K562 (cell line): ENCODE data around the gene NTN3. TPM values are rescaled to one million over a fixed set of nuclear protein-coding genes. Genes with fewer than 3 reads are reported as not detected.
A peak's percentile ranks its signal among the peaks of the same experiment; 100 is the strongest.

Source experiments
- ARHGAP35 ChIP-seq: fragments of 450-650 bp; IDR thresholded peaks from 2 replicates; pipeline ENCODE4 v1.6.1; 2018; ENCODE audit not compliant: partially characterized antibody
- ARID4B ChIP-seq: sonication (generic); formaldehyde crosslinking; IDR thresholded peaks from 2 replicates; pipeline ENCODE4 v1.8.0; 2022; ENCODE audit warnings: mild to moderate bottlenecking, missing genetic modification reagents
- ASH1L ChIP-seq: fragments of 450-650 bp; IDR thresholded peaks from 2 replicates; pipeline ENCODE4 v1.6.1; 2018; ENCODE audit warnings: borderline replicate concordance, mild to moderate bottlenecking, low read depth; ENCODE audit not compliant: partially characterized antibody
- DMBX1 ChIP-seq: fragments of 250-450 bp; sonication (Bioruptor Pico); IDR thresholded peaks from 2 replicates; pipeline ENCODE4 v1.8.0; 2022; ENCODE audit warnings: inconsistent platforms, mild to moderate bottlenecking, moderate library complexity, borderline replicate concordance
- E2F6 ChIP-seq, 2 experiments: IDR thresholded peaks; 2 replicates each; pipeline ENCODE4 v1.6.1; 2011; ENCODE audit warnings: borderline replicate concordance in 1 of 2, control low read depth in 1 of 2, low read depth in 1 of 2, low read length in 1 of 2, mild to moderate bottlenecking in 1 of 2, mixed read lengths in 1 of 2, moderate library complexity in 1 of 2; ENCODE audit not compliant: insufficient read depth in 1 of 2, insufficient read length in 1 of 2, poor library complexity in 1 of 2, severe bottlenecking in 1 of 2; ENCODE audit errors: extremely low read depth in 1 of 2
- FOXJ2 ChIP-seq: fragments of 200-800 bp; sonication (Bioruptor generic); IDR thresholded peaks from 2 replicates; pipeline ENCODE4 v1.6.1; 2016; ENCODE audit warnings: missing genetic modification characterization, missing compliant biosample characterization
- FOXK1 ChIP-seq: sonication (generic); formaldehyde crosslinking; IDR thresholded peaks from 2 replicates; pipeline ENCODE4 v1.8.0; 2022; ENCODE audit warnings: missing genetic modification reagents, mild to moderate bottlenecking, borderline replicate concordance
- GABPA ChIP-seq: fragments of 200-800 bp; sonication (Bioruptor generic); conservative IDR thresholded peaks from 2 replicates; pipeline ENCODE4 v1.6.1; 2016; ENCODE audit warnings: low read depth, missing genetic modification characterization, missing compliant biosample characterization
- KDM5B ChIP-seq: fragments of 200-600 bp; sonication (generic); IDR thresholded peaks from 2 replicates; pipeline ENCODE4 v1.6.1; 2012; ENCODE audit warnings: low read depth, mild to moderate bottlenecking, moderate library complexity, low read length, control low read depth, inconsistent platforms; ENCODE audit not compliant: insufficient replicate concordance
- NFYB ChIP-seq: IDR thresholded peaks from 2 replicates; pipeline ENCODE4 v1.6.1; 2011; ENCODE audit warnings: mild to moderate bottlenecking, moderate library complexity; ENCODE audit not compliant: insufficient read length; ENCODE audit errors: extremely low read depth
- RB1 ChIP-seq: fragments of 450-650 bp; IDR thresholded peaks from 2 replicates; pipeline ENCODE4 v1.6.1; 2017; ENCODE audit warnings: low read depth, mild to moderate bottlenecking
- RBM25 ChIP-seq: fragments of 200-400 bp; formaldehyde crosslinking; IDR thresholded peaks from 2 replicates; pipeline ENCODE4 v1.6.1; 2018; ENCODE audit warnings: low read length, low read depth, moderate library complexity; ENCODE audit not compliant: severe bottlenecking
- TEAD1 ChIP-seq, 2 experiments: fragments of 450-650 bp in 1 of 2; sonication (generic) in 1 of 2; formaldehyde crosslinking; IDR thresholded peaks; 2 replicates each; pipeline versions ENCODE4 v1.4.0 to v1.8.0; 2020 to 2022; ENCODE audit warnings: mild to moderate bottlenecking in 2 of 2, missing genetic modification reagents in 1 of 2
- ZBTB9 ChIP-seq: fragments of 450-650 bp; formaldehyde crosslinking; IDR thresholded peaks from 2 replicates; pipeline ENCODE4 v1.4.0; 2020; ENCODE audit warnings: mild to moderate bottlenecking, moderate library complexity
- ZFP36 ChIP-seq: fragments of 150-350 bp; IDR thresholded peaks from 2 replicates; pipeline ENCODE4 v1.6.1; 2018; ENCODE audit warnings: low read length, low read depth; ENCODE audit not compliant: partially characterized antibody
- polyA plus RNA-seq, 8 experiments: library from polyadenylated mRNA; depleted of rRNA in 4 of 8; stranded (reverse) in 5 of 8; unstranded in 3 of 8; fragments of >200 nt; fragmentation: Nextera tagmentation in 2 of 8; fragmentation: Illumina TruSeq in 1 of 8; extraction: Ambion mirVana in 2 of 8; extraction: Trizol in 1 of 8; gene quantifications; 2 replicates each; pipeline versions ENCODE4 v1.2.1 to v1.2.3, GENCODE V29; 2011 to 2014; ENCODE audit warnings: inconsistent platforms in 1 of 8, missing spikeins in 1 of 8
- total RNA-seq, 7 experiments: library from RNA; depleted of rRNA in 6 of 7; stranded (reverse); fragments of >200 nt in 6 of 7; fragmentation: Illumina TruSeq in 2 of 7; extraction: Trizol in 2 of 7; gene quantifications; 2 replicates each; pipeline versions ENCODE4 v1.2.1 to v1.2.3, GENCODE V29; 2011 to 2021; ENCODE audit warnings: low replicate concordance in 1 of 7
- TF ChIP-seq, protein P1 (sequence below): conservative IDR thresholded peaks from 2 replicates; pipeline ENCODE4 v1.6.1; 2011; ENCODE audit warnings: low read depth, mild to moderate bottlenecking, low read length; ENCODE audit not compliant: control insufficient read depth

Gene NTN3
- total and polyA plus RNA-seq, 9 of the 15 experiments (the other 6 are each of a cell fraction or from before 2014, with no cell fraction given): not detected

DNA sequence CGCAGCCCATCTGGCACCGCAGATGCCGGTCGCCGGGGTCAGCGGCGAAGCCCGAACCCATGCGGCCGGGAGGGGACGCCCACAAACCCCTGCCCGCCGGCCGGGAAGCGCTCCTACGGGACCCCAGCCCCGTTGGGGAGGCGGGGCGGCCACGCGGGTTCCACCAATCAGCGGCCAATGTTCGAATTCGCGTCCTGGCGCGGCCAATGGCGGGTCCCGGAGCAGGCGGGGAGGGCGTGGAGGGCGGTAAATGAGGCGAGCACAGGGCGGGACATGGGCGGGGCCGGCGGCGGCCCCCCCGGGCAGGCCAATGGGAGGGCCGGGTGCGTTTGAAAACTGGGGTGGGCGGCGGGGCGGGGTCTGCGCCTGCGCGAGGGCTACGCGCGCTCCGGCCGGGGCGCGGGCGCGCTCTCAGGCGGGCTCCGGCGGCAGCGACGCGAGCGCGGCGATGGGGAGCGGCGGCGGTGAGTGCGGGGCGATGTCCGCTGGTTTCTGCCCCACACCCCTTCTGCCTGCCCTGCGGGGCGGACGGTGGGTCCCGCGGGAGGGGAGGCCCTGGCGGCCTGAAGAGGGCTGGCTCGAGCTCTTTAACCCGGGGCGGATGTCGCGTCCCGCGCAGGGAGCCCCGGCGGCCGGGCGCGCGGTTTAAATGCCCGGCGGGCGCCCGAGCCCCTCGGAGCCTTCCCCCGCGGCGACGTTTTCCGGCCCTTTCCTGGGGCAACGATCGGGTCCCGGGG, 41.9 kb upstream of the NTN3 start, which contains the start of gene CCNF (continued):
- TF ChIP-seq ARID4B (CRISPR knock-in tag) (peak; percentile 78; the same call in 1 of the 2 replicates), KDM5B (peak; percentile 61), RB1 (peak; percentile 79), NFYB (peak; percentile 79), ASH1L (peak; percentile 82), DMBX1 (CRISPR knock-in tag) (no peak), RBM25 (peak; percentile 100), ZFP36 (no peak), FOXJ2 (tag) (no peak), ARHGAP35 (no peak), GABPA (tag) (peak; percentile 50; the same call in 1 of the 2 replicates), FOXK1 (CRISPR knock-in tag) (no peak), ZBTB9 (peak; percentile 34; the same call in 1 of the 2 replicates), TEAD1 (CRISPR knock-in tag; IDR thresholded peaks at IDR 0.05) (peak in 1 of 2 experiments; percentile 49; a peak in 1 of 4 replicates), E2F6 (IDR thresholded peaks at IDR 0.05; ENCODE audit: borderline replicate concordance in 1 of 2, extremely low read depth in 1 of 2, insufficient read depth in 1 of 2, insufficient read length in 1 of 2, low read depth in 1 of 2, low read length in 1 of 2, poor library complexity in 1 of 2, severe bottlenecking in 1 of 2) (peak in 1 of 2 experiments; percentile 87)
- TF ChIP-seq, protein P1, sequence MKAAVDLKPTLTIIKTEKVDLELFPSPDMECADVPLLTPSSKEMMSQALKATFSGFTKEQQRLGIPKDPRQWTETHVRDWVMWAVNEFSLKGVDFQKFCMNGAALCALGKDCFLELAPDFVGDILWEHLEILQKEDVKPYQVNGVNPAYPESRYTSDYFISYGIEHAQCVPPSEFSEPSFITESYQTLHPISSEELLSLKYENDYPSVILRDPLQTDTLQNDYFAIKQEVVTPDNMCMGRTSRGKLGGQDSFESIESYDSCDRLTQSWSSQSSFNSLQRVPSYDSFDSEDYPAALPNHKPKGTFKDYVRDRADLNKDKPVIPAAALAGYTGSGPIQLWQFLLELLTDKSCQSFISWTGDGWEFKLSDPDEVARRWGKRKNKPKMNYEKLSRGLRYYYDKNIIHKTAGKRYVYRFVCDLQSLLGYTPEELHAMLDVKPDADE: 0 out of 2 replicates have a peak, but pooled peaks have one; percentile 44
